ENCODE data around the gene MGAT4C. TPM values are rescaled to one million over a fixed set of nuclear protein-coding genes. Genes with fewer than 3 reads are reported as not detected.

The MGAT4C gene
- total and polyA plus RNA-seq, 2 experiments from 2014 or later = 0.33 to 0.44 TPM

DNA sequence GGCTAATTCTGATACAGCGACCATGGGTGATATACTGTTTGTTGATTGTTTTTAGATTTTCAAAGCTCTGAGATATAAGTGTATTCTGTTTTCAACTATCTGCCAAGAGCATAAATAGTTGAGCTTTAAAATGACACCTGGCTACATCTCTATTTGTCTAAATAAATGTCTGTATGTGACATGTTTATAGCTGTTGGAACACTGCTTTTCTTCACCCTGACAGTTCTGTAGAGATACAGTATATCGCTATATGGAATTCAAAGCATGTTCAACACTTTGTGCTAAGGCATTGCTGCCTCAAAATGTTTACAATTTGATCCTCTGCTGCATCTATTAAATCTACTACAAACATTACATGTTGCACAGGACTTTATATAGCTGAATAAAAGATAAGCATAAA, 27.4 kb upstream of the MGAT4C start:
- TF ChIP-seq, protein P1, sequence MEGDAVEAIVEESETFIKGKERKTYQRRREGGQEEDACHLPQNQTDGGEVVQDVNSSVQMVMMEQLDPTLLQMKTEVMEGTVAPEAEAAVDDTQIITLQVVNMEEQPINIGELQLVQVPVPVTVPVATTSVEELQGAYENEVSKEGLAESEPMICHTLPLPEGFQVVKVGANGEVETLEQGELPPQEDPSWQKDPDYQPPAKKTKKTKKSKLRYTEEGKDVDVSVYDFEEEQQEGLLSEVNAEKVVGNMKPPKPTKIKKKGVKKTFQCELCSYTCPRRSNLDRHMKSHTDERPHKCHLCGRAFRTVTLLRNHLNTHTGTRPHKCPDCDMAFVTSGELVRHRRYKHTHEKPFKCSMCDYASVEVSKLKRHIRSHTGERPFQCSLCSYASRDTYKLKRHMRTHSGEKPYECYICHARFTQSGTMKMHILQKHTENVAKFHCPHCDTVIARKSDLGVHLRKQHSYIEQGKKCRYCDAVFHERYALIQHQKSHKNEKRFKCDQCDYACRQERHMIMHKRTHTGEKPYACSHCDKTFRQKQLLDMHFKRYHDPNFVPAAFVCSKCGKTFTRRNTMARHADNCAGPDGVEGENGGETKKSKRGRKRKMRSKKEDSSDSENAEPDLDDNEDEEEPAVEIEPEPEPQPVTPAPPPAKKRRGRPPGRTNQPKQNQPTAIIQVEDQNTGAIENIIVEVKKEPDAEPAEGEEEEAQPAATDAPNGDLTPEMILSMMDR (IDR thresholded peaks at IDR 0.05; ENCODE audit: low read depth, low read length) = no peak
- Histone ChIP-seq H3K4me1 (ENCODE audit: low read depth) (no peaks in the 10 kb centered on the region), H3K4me3 (no peak overlapping the region), H3K27ac (no peak overlapping the region), H3K36me3 (no peaks in the 10 kb centered on the region), H3K27me3 (no peaks in the 10 kb centered on the region), H3K9me3 (ENCODE audit: low read depth) (no peaks in the 10 kb centered on the region)
- DNase-seq (ENCODE audit: low read depth in 1 of 2, low spot score in 1 of 2) = peak in 1 of 2 donors; percentile 13

DNA sequence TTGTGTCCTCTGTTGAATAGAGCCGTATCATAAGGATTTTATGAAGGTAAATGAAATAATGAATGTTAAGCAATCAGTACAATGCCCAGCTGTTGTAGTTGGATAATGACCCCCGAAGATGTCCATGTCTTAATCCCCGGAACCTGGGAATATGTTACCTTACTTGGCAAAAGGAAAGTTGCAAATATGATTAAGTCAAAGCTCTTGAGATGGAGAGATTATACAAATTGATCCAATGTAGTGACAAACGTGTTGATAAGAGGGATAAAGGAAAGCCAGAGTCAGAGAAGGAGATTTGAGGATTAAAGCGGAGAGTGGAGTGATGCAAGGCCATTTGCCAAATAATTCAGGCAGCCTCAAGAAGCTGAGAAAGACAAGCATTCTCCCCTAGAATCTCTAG, 19.2 kb upstream of the MGAT4C start:
- Histone ChIP-seq H3K27me3 (no peaks in the 10 kb centered on the region), H3K4me1 (ENCODE audit: low read depth) (no peaks in the 10 kb centered on the region), H3K36me3 (no peaks in the 10 kb centered on the region), H3K27ac (no peak overlapping the region), H3K4me3 (no peak overlapping the region), H3K9me3 (ENCODE audit: low read depth) (no peaks in the 10 kb centered on the region)
- DNase-seq (ENCODE audit: low read depth in 1 of 2, low spot score in 1 of 2) = no peak
- TF ChIP-seq, protein P1 (IDR thresholded peaks at IDR 0.05; ENCODE audit: low read depth, low read length) = no peak

DNA sequence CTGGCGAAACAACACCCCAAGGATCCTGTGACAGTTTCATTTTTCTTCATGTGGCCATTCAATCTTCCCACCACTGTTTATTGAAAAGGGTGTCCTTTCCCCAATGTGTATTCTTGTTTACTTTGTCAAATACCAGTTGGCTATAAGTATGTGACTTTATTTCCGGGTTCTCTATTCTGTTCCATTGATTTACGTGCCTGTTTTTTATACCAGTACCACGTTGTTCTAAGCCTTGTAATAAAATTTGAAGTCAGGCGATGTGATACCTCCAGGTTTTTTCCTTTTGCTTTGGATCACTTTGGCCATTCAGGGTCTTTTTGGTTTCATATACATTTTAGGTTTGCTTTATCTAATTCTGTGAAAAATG, 9.1 kb upstream of the MGAT4C start:
- Histone ChIP-seq H3K4me1 (ENCODE audit: low read depth) (no peaks in the 10 kb centered on the region), H3K9me3 (ENCODE audit: low read depth) (no peaks in the 10 kb centered on the region), H3K36me3 (no peaks in the 10 kb centered on the region), H3K27ac (no peak overlapping the region), H3K27me3 (no peaks in the 10 kb centered on the region), H3K4me3 (no peak overlapping the region)
- TF ChIP-seq, protein P1 (IDR thresholded peaks at IDR 0.05; ENCODE audit: low read depth, low read length) = no peak
- DNase-seq (ENCODE audit: low read depth in 1 of 2, low spot score in 1 of 2) = no peak

DNA sequence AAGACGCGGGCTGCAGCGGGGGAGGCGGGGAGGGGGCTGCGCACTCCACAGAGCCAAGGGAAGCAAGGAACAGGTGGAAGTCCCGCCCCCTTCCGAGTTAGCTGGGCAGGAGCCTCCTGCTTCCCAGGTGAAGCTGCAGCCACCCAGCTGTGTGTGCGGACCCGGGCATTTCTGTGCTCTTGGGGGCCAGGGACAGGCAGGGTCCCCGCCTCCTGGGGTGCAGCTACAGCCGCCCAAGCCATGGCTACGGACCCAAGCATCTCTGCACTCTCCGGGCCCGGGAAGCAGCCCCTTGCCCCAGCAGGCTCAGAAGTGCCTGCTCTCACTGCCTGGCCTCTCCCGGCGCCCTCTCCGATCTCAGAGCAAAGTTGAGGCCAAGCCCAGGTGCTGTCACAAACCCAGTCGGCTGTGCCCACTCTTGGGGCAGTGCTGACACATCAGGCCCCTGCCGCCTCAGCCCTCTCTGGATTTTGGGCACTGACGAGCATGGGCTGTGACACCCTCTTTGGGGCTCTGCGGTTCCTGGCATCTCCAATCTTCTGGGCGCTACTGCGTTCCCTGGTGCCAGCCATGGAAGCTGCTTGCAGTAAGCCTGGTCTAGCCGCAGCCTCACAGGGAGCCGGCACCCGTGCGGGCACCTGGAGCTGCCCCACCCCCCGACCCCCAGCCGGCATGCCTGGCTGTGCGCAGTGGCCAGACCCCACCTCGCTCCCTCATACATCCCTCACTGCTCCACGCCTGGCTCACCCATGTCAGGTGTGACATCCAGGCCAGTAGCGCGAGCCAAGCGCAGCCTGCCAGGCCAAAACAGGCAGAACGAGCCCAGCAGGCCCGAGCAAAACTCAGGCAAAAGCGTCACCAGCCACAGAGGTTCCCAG, 8.5 kb upstream of the MGAT4C start:
- peak overlapping the region; percentile 33 for H3K4me3 ChIP-seq

DNA sequence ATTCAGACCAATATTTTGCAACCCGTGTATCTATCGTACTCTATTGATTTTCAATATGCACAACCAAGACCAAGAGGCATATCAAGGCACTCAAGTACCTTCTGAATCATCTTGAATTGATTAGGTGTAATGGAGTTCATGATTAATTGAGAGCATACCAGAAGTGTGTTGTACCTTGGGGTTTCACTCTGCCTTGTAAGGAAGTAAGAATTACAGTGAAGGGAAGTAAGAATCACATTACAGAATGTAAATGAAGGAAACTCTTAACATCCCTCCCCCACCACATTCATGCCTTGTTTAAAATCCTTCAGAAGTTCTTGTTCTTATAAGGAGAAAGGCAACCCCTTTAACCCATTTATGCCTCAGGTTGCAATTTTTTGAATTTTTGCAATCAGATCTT, 5.4 kb upstream of the MGAT4C start:
- DNase-seq (ENCODE audit: low read depth in 1 of 2, low spot score in 1 of 2) = no peak

More for the DNA sequence above, 8.5 kb upstream of the MGAT4C start:
- TF ChIP-seq, protein P1 (IDR thresholded peaks at IDR 0.05; ENCODE audit: low read depth, low read length) = no peak
- Histone ChIP-seq H3K27me3 (no peaks in the 10 kb centered on the region), H3K27ac (no peak overlapping the region), H3K36me3 (no peaks in the 10 kb centered on the region), H3K9me3 (ENCODE audit: low read depth) (no peaks in the 10 kb centered on the region), H3K4me1 (ENCODE audit: low read depth) (no peaks in the 10 kb centered on the region)
- peak in 1 of 2 donors; percentile 34 for DNase-seq (ENCODE audit: low read depth in 1 of 2, low spot score in 1 of 2)

More for the DNA sequence above, 5.4 kb upstream of the MGAT4C start:
- Histone ChIP-seq H3K9me3 (ENCODE audit: low read depth) (no peaks in the 10 kb centered on the region), H3K27ac (no peak overlapping the region), H3K4me3 (no peak overlapping the region), H3K4me1 (ENCODE audit: low read depth) (peaks cover 10% of the 10 kb centered on the region), H3K27me3 (no peaks in the 10 kb centered on the region), H3K36me3 (no peaks in the 10 kb centered on the region)
- TF ChIP-seq, protein P1 (IDR thresholded peaks at IDR 0.05; ENCODE audit: low read depth, low read length) = no peak
